GM12878 (cell line): Measurements from ENCODE around the gene ITGB8. TPM values are rescaled to one million over a fixed set of nuclear protein-coding genes. Genes with fewer than 3 reads are reported as not detected.
A peak's percentile ranks its signal among the peaks of the same experiment; 100 is the strongest.

Experiments
- ATAC-seq: fragments of 200-7000 bp; cut with Tn5 transposase; 3 replicates; pipeline ENCODE4 v1.9.1; 2020; ENCODE audit warnings: mild to moderate bottlenecking, moderate library complexity
- BruUV-seq: library from RNA; stranded (reverse); fragments of 400-500 nt; replicated peaks from 2 replicates; lab custom pipeline; 2021; lab: Mats Ljungman, UMichigan
- CTCF ChIA-PET: fragments of 300-600 bp; sonication (Branson Sonifier 250); formaldehyde crosslinking; extraction: SDS; loops from one replicate; lab custom pipeline; 2021; ENCODE audit warnings: inconsistent platforms; lab: Yijun Ruan, JAX
- POLR2A ChIA-PET: fragments of 350-600 bp; formaldehyde crosslinking; extraction: SDS; loops from one replicate; lab custom pipeline; 2021; ENCODE audit warnings: inconsistent platforms; lab: Charles Lee
- RAD21 ChIA-PET: fragments of 300-600 bp; sonication (Branson Sonifier 250); formaldehyde crosslinking; loops from one replicate; lab custom pipeline; 2023; ENCODE audit warnings: antibody characterized with exemption; ENCODE audit not compliant: unreplicated experiment; lab: Charles Lee
- SMC1A ChIA-PET: fragments of 300-600 bp; sonication (Branson Sonifier 250); formaldehyde crosslinking; loops from one replicate; lab custom pipeline; 2023; ENCODE audit not compliant: unreplicated experiment, uncharacterized antibody; lab: Charles Lee
- DNase-seq: peaks from one replicate; pipeline ENCODE4 v3.0.0-alpha.2; 2011; ENCODE audit warnings: low read depth, low spot score
- FAIRE-seq: peaks from 3 replicates; lab custom pipeline; 2011; peaks lifted over from hg19 to GRCh38; lab: Jason Lieb, UNC
- H2AFZ ChIP-seq: 2 replicates; pipeline ENCODE4 v1.6.0; 2011; ENCODE audit warnings: low read depth, low read length, control low read depth; ENCODE audit not compliant: control insufficient read depth
- H3K27ac ChIP-seq: 2 replicates; pipeline ENCODE4 v1.5.1; 2011; ENCODE audit warnings: control low read depth; ENCODE audit not compliant: control insufficient read depth, insufficient read depth
- H3K27me3 ChIP-seq, 2 experiments: replicated peaks in 1 of 2; 2 replicates each; pipeline versions ENCODE4 v1.6.0 to v1.6.1; 2011; ENCODE audit warnings: low read length in 1 of 2; ENCODE audit not compliant: control insufficient read depth in 2 of 2, insufficient read depth in 2 of 2
- H3K36me3 ChIP-seq, 2 experiments: 2 replicates each; pipeline ENCODE4 v1.5.1; 2011; ENCODE audit warnings: low read length in 1 of 2; ENCODE audit not compliant: control insufficient read depth in 2 of 2, insufficient read depth in 2 of 2
- H3K4me1 ChIP-seq: 2 replicates; pipeline ENCODE4 v1.6.1; 2011; ENCODE audit warnings: mild to moderate bottlenecking, low read length, moderate library complexity, mixed read lengths; ENCODE audit not compliant: control insufficient read depth, insufficient read depth
- H3K4me2 ChIP-seq: 2 replicates; pipeline ENCODE4 v1.6.0; 2011; ENCODE audit warnings: control low read depth; ENCODE audit not compliant: control insufficient read depth, insufficient read depth
- H3K4me3 ChIP-seq: fragments of 200-600 bp; sonication (generic); 2 replicates; pipeline ENCODE4 v1.5.1; 2016
- H3K79me2 ChIP-seq: 2 replicates; pipeline ENCODE4 v1.6.0; 2011; ENCODE audit warnings: low read length; ENCODE audit not compliant: control insufficient read depth, insufficient read depth
- H3K9ac ChIP-seq: 2 replicates; pipeline ENCODE4 v1.8.0; 2011; ENCODE audit warnings: low read length, control low read depth, mixed read lengths; ENCODE audit not compliant: control insufficient read depth, insufficient read depth
- H3K9me3 ChIP-seq: replicated peaks from 3 replicates; pipeline ENCODE4 v1.5.1; 2011; ENCODE audit warnings: mild to moderate bottlenecking, low read length; ENCODE audit not compliant: control insufficient read depth, insufficient read depth
- H4K20me1 ChIP-seq: 2 replicates; pipeline ENCODE4 v1.6.0; 2011; ENCODE audit not compliant: control insufficient read depth, insufficient read depth
- CBFB ChIP-seq: IDR thresholded peaks from 2 replicates; pipeline ENCODE4 v1.6.1; 2016; ENCODE audit warnings: antibody characterized with exemption, low read depth
- HCFC1 ChIP-seq: fragments of 150-350 bp; IDR thresholded peaks from 2 replicates; pipeline ENCODE4 v1.6.1; 2014; ENCODE audit warnings: low read length
- MLLT1 ChIP-seq: fragments of 450-650 bp; IDR thresholded peaks from 2 replicates; pipeline ENCODE4 v1.6.1; 2016; ENCODE audit warnings: mild to moderate bottlenecking
- MTA2 ChIP-seq: fragments of 450-650 bp; IDR thresholded peaks from 2 replicates; pipeline ENCODE4 v1.6.1; 2016; ENCODE audit warnings: low read depth, mild to moderate bottlenecking, moderate library complexity
- PAX5 ChIP-seq: IDR thresholded peaks from 2 replicates; pipeline ENCODE4 v1.6.1; 2011; ENCODE audit warnings: low read depth, low read length, borderline replicate concordance
- SRF ChIP-seq, 2 experiments: IDR thresholded peaks; 2 replicates each; pipeline ENCODE4 v1.6.1; 2011; ENCODE audit warnings: low read depth in 2 of 2, low read length in 2 of 2, mild to moderate bottlenecking in 1 of 2, moderate library complexity in 1 of 2
- ZBTB33 ChIP-seq: fragments of 450-650 bp; IDR thresholded peaks from 2 replicates; pipeline ENCODE4 v1.6.1; 2017; ENCODE audit warnings: mild to moderate bottlenecking
- WGBS: methylation state at CpG from one replicate; pipeline ENCODE4 v1.1.6; 2016; ENCODE audit warnings: low lambda C conversion rate; ENCODE audit not compliant: insufficient replicate concordance, insufficient coverage; ENCODE audit errors: missing lambda C conversion rate; 5-methylcytosine and 5-hydroxymethylcytosine counted together
- in situ Hi-C: fragments of 300-500 bp; cut with MboI; formaldehyde crosslinking; loops from 9 replicates; pipeline ENCODE4 v1.14.3; 2018; ENCODE audit warnings: mixed read lengths
- intact Hi-C: fragments of 100-400 bp; cut with micrococcal nuclease; formaldehyde crosslinking; loops from one replicate; pipeline ENCODE4 v1.14.2; 2022; ENCODE audit not compliant: unreplicated experiment
- polyA plus RNA-seq, 11 experiments: library from polyadenylated mRNA; depleted of rRNA in 4 of 11; unstranded in 6 of 11; stranded (reverse) in 5 of 11; fragments of >200 nt; fragmentation: Nextera tagmentation in 4 of 11; fragmentation: Illumina TruSeq in 1 of 11; extraction: Ambion mirVana in 4 of 11; extraction: Trizol in 1 of 11; gene quantifications; 1 replicate in 1 of 11; 2 replicates in 10 of 11; pipeline versions ENCODE4 v1.2.1 to v1.2.3, GENCODE V29; 2011 to 2016; ENCODE audit warnings: inconsistent platforms in 2 of 11, missing spikeins in 2 of 11, low read depth in 1 of 11
- total RNA-seq, 4 experiments: library from RNA; depleted of rRNA in 3 of 4; stranded (reverse); fragments of >200 nt in 3 of 4; fragmentation: Illumina TruSeq in 1 of 4; extraction: Trizol in 1 of 4; gene quantifications; 2 replicates each; pipeline versions ENCODE4 v1.2.1 to v1.2.3, GENCODE V29; 2013 to 2021
- TF ChIP-seq, protein P1 (sequence below): fragments of 450-650 bp; IDR thresholded peaks from 2 replicates; pipeline ENCODE4 v1.6.1; 2014; ENCODE audit warnings: mild to moderate bottlenecking
- TF ChIP-seq, protein P2 (sequence below): IDR thresholded peaks from 2 replicates; pipeline ENCODE4 v1.6.1; 2012; ENCODE audit warnings: low read length, inconsistent platforms

Gene ITGB8
- total and polyA plus RNA-seq, 10 of the 15 experiments (the other 5 are each of a cell fraction or from before 2014, with no cell fraction given), result 0.37 to 26.2 (median 1.5) TPM

- intact Hi-C loops, result loop anchor here (1.0 to 5.0 kb wide), 8 partner anchors 30 to 599 kb away; no protein-coding TSS in a partner anchor
- SMC1A ChIA-PET, result interaction anchor here (0.7 to 10.0 kb wide), 41 partner anchors 8 to 602 kb away, joined by 3 to 129 read pairs (median 12); partner anchors contain the start of genes ITGB8 and MACC1
- no TSS peak for BruUV-seq
Measured at GRCh38 chr7:20311743-20312042, 19.0 kb upstream of the ITGB8 start.

GRCh38 chr7:20312562-20312961 lies 18.1 kb upstream of the ITGB8 start:
- Histone ChIP-seq H3K4me1 (no peaks in the 10 kb centered on the region), H3K4me3 (no peak overlapping the region), H2AFZ (no peak overlapping the region), H3K27ac (no peak overlapping the region), H3K9ac (no peak overlapping the region), H4K20me1 (no peaks in the 10 kb centered on the region), H3K4me2 (no peak overlapping the region), H3K9me3 (no peaks in the 10 kb centered on the region), H3K27me3 (no peaks in the 10 kb centered on the region), H3K36me3 (no peaks in the 10 kb centered on the region), H3K79me2 (no peaks in the 10 kb centered on the region)
- WGBS, result 100% methylated on average over 2 of the region's 2 CpGs
- FAIRE-seq (no peak), ATAC-seq (no peak), DNase-seq (no peak)
- no TSS peak for BruUV-seq
- in situ Hi-C loops, result loop anchor here (5.0 to 10.0 kb wide), 2 partner anchors 155 to 558 kb away; no protein-coding TSS in a partner anchor
- ChIA-PET SMC1A (interaction anchor here (0.7 to 10.0 kb wide), 33 partner anchors 11 to 603 kb away, joined by 3 to 129 read pairs (median 7); partner anchors contain the start of genes ITGB8 and MACC1), CTCF (interaction anchor here (0.6 to 8.7 kb wide), 33 partner anchors 12 to 599 kb away, joined by 3 to 113 read pairs (median 7); partner anchors contain the start of genes ITGB8 and MACC1), RAD21 (interaction anchor here (0.6 to 6.0 kb wide), 21 partner anchors 10 to 599 kb away, joined by 3 to 57 read pairs (median 11); partner anchors contain the start of gene ITGB8), POLR2A (interaction anchor here (0.6 to 1.2 kb wide), 6 partner anchors 10 to 198 kb away, joined by 3 to 4 read pairs (median 3); partner anchors contain the start of gene MACC1)
- intact Hi-C loops, result loop anchor here (5.0 kb wide), 2 partner anchors 560 to 600 kb away; no protein-coding TSS in a partner anchor
- TF ChIP-seq, protein P1, sequence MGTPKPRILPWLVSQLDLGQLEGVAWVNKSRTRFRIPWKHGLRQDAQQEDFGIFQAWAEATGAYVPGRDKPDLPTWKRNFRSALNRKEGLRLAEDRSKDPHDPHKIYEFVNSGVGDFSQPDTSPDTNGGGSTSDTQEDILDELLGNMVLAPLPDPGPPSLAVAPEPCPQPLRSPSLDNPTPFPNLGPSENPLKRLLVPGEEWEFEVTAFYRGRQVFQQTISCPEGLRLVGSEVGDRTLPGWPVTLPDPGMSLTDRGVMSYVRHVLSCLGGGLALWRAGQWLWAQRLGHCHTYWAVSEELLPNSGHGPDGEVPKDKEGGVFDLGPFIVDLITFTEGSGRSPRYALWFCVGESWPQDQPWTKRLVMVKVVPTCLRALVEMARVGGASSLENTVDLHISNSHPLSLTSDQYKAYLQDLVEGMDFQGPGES, result no peak
- TF ChIP-seq HCFC1, result no peak
- no peak for TF ChIP-seq CBFB
- TF ChIP-seq PAX5, result no peak
- no peak for TF ChIP-seq ZBTB33
- TF ChIP-seq MLLT1, result no peak
- TF ChIP-seq, protein P2, sequence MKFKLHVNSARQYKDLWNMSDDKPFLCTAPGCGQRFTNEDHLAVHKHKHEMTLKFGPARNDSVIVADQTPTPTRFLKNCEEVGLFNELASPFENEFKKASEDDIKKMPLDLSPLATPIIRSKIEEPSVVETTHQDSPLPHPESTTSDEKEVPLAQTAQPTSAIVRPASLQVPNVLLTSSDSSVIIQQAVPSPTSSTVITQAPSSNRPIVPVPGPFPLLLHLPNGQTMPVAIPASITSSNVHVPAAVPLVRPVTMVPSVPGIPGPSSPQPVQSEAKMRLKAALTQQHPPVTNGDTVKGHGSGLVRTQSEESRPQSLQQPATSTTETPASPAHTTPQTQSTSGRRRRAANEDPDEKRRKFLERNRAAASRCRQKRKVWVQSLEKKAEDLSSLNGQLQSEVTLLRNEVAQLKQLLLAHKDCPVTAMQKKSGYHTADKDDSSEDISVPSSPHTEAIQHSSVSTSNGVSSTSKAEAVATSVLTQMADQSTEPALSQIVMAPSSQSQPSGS, result no peak

More at GRCh38 chr7:20311743-20312042, 19.0 kb upstream of the ITGB8 start:
- FAIRE-seq, result peak; percentile 7
- Histone ChIP-seq H2AFZ (no peak overlapping the region), H3K9me3 (no peaks in the 10 kb centered on the region), H3K9ac (no peak overlapping the region), H3K36me3 (no peaks in the 10 kb centered on the region), H3K27me3 (no peaks in the 10 kb centered on the region), H3K4me2 (no peak overlapping the region), H4K20me1 (no peaks in the 10 kb centered on the region), H3K4me1 (peaks cover 1% of the 10 kb centered on the region; the same call in 1 of the 2 replicates), H3K79me2 (no peaks in the 10 kb centered on the region), H3K27ac (no peak overlapping the region), H3K4me3 (no peak overlapping the region)
- POLR2A ChIA-PET, result interaction anchor here (0.9 to 1.4 kb wide), 4 partner anchors 10 to 197 kb away, joined by 3 to 4 read pairs (median 4); no protein-coding TSS in a partner anchor
- CTCF ChIA-PET, result interaction anchor here (0.5 to 8.7 kb wide), 29 partner anchors 8 to 1762 kb away, joined by 3 to 113 read pairs (median 10); partner anchors contain the start of genes ITGB8 and MACC1
- in situ Hi-C loops, result loop anchor here (5.0 to 10.0 kb wide), 2 partner anchors 154 to 557 kb away; no protein-coding TSS in a partner anchor
- RAD21 ChIA-PET, result interaction anchor here (0.7 to 6.0 kb wide), 26 partner anchors 11 to 598 kb away, joined by 3 to 57 read pairs (median 11); partner anchors contain the start of genes ITGB8 and MACC1
- no peak for DNase-seq
- WGBS, result 46% methylated on average over 2 of the region's 2 CpGs
- ATAC-seq, result no peak
- TF ChIP-seq MTA2 (no peak), SRF (IDR thresholded peaks at IDR 0.05; ENCODE audit: low read depth in 2 of 2, low read length in 2 of 2) (no peak)
- TF ChIP-seq, all 136 proteins: peak for 0
